ENCODE data around the gene IL3.

GRCh38 chr5:132049559-132049958 lies 10.9 kb upstream of the IL3 start:
- TF ChIP-seq, protein P1, sequence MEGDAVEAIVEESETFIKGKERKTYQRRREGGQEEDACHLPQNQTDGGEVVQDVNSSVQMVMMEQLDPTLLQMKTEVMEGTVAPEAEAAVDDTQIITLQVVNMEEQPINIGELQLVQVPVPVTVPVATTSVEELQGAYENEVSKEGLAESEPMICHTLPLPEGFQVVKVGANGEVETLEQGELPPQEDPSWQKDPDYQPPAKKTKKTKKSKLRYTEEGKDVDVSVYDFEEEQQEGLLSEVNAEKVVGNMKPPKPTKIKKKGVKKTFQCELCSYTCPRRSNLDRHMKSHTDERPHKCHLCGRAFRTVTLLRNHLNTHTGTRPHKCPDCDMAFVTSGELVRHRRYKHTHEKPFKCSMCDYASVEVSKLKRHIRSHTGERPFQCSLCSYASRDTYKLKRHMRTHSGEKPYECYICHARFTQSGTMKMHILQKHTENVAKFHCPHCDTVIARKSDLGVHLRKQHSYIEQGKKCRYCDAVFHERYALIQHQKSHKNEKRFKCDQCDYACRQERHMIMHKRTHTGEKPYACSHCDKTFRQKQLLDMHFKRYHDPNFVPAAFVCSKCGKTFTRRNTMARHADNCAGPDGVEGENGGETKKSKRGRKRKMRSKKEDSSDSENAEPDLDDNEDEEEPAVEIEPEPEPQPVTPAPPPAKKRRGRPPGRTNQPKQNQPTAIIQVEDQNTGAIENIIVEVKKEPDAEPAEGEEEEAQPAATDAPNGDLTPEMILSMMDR (IDR thresholded peaks at IDR 0.05; ENCODE audit: poor library complexity) = no peak
- TF ChIP-seq EZH2 (IDR thresholded peaks at IDR 0.05; ENCODE audit: borderline replicate concordance) = no peak
- TF ChIP-seq EZH2phosphoT487 (IDR thresholded peaks at IDR 0.05; ENCODE audit: low read depth, severe bottlenecking, unreplicated experiment) = no peak

Measured in hepatocyte (in vitro differentiated cells).